GM18870 (cell line): ENCODE data around the gene LORICRIN.
"Not testable (repeated sequence)": the region's sequence is repeated elsewhere in the genome, so short reads cannot be mapped to it uniquely, and the experiment has no call there.

Source experiments
- ATAC-seq: cut with Tn5 transposase; IDR thresholded peaks from one replicate; pipeline ENCODE4 v1.9.1; 2021; ENCODE audit warnings: moderate library complexity; ENCODE audit not compliant: unreplicated experiment

Gene LORICRIN, protein sequence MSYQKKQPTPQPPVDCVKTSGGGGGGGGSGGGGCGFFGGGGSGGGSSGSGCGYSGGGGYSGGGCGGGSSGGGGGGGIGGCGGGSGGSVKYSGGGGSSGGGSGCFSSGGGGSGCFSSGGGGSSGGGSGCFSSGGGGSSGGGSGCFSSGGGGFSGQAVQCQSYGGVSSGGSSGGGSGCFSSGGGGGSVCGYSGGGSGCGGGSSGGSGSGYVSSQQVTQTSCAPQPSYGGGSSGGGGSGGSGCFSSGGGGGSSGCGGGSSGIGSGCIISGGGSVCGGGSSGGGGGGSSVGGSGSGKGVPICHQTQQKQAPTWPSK

DNA sequence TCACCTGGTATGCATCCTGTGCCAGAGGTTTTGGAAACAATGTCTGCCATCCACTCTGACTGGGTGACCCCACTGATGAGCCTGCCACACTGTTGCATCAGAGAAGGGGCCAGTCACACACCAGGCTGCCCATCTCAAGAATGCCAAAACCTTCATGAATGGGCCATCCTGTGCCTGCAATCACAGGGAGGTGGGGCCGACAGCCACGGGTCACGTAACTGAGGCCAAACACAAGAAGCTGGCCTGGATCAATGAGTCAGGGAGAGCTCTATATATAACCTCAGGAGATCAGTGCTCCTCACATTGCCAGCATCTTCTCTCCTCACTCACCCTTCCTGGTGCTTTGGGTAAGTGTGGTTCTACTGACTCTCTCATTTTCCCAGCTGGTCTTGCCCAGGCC, at the start of gene LORICRIN:
Gene LORICRIN, plus strand, starts transcription at position 301 of the 400 bp plus-strand sequence. CDS start 1,263 bp downstream, outside the sequence.
- no peak for ATAC-seq

DNA sequence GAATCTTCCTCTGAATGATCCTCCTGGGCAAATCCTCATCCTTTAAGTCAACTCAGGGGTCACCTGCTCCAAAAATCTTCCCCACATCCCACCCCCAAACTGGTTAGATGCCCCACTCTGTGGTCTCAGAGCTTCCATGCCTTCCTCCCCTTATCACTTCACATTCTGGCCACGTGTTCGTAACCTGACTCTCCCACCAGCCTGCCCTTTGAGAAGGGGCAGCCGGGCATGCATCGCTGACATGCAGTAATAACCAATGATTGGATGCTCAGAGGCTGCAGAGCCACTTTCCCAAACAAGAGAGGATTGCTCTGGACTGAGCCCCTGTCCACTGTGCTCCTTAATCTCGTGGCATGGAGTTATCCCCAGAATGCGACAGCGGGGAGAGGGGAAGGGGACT, 49.3 kb upstream of the LORICRIN start:
- ATAC-seq, result no peak

DNA sequence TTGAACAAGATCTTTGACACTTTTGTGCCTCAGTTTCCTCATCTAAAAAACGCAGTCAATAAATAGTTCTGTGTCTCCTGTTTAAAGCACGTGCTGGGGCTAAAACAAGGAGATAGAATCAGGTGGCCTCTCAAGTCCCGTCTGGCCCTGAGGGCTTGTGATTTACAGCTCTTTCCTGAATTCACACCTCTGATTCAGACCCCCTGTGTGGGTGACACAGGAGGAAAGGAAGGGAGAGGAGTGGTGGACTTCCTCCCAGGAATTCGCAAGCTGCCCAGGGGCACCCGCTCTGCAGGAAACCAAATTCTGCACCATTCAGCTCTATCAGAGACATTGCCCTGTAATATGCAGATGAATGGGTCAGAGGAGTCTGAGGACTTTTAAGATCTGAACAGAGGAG, 47.3 kb upstream of the LORICRIN start:
- ATAC-seq, result no peak

DNA sequence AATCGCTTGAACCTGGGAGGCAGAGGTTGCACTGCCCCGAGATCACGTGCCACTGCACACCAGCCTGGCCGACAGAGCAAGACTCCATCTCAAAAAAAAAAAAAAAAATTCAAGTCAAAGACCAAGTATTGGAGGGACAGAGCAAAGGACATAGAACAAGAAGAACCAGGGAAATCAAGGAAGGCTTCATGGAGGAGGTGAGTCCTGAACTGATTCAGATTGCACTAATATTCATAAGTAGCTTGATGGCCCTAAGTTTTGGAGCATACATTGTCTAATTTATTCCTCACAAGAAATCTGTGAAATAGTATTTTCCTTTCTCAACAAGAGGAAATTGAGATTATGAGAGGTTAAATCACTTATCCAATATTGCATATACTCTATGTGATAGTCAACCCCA, 46.0 kb upstream of the LORICRIN start:
- no peak for ATAC-seq

DNA sequence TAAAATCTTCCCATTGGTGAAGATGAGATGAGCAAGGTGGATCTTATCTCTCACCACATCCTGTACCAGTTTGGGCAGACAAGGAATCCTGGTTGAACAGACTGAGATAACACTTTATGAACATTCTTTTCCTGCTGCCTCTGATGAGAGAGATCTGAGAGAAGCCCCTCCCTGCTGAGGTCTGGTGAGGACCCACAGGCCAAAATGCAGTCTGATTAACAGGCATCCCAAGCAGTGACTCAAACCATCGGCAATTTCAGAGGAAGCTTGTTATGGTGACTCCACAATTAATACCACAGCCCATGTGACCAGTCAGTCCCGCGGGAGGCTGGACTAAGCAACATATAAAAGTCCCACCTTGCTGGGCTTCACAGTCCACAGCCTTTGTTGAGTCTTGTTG, 42.3 kb upstream of the LORICRIN start, which contains the start of gene PRR9:
Gene PRR9, plus strand, starts transcription at position 373 of the 400 bp plus-strand sequence. CDS start 561 bp downstream, outside the sequence.
- ATAC-seq, result no peak

DNA sequence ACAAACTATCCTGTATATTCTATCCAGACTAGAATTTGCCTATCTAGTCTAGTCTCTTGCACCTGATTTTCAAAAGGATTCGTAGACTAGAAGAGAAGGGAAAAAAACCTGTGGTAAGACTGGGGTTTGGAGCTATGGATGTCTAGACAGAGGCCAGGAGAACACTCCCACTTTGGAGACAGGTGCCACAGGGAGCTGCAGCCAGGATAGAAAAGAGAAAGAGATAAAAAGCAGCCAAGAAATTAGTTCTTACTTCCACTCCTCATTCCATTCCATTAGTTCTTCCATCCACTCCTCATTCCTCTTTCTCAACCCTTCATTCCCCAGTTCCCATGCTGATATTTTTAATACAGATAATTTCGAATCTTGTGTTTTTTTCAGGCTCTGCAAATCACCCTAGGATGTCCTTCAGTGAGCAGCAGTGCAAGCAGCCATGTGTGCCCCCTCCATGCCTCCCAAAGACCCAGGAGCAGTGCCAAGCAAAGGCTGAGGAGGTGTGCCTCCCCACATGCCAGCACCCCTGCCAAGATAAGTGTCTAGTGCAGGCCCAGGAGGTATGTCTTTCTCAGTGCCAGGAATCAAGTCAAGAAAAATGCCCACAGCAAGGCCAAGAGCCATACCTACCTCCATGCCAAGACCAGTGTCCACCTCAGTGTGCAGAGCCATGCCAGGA, 41.6 kb upstream of the LORICRIN start:
- no peak for ATAC-seq

DNA sequence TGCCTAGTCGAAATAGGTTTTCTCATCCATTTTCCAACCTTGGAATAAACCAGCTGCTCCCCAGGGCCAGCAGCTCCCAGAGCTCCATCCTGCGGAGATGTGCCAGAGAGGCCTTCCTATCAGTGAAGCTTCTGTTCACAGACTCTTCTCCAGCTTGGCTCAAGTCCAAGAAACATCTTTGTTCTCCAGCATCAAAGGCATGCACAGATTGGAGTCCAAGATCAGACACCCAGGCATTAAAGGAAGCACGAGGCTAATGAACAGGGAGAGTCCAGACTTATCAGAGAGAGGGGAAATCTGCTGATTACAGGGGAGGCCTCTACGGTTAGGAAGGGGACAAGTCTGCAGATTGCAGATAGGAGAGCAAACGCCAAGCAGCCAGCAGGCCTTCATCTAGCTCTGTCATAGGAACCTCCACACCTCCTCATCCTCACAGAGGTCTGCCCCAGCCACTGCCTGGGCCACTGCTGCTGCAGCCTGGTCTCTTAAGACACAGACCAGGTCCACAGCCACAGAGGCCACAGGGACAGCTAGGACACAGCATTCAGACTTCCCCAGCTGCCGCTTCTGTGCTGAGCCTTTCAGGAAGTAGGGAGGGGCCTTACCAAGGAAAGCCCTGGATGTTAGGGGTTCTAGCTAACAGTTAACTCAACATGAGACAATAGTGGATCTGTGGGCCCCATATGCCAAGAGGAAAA, 38.7 kb upstream of the LORICRIN start:
- no peak for ATAC-seq

DNA sequence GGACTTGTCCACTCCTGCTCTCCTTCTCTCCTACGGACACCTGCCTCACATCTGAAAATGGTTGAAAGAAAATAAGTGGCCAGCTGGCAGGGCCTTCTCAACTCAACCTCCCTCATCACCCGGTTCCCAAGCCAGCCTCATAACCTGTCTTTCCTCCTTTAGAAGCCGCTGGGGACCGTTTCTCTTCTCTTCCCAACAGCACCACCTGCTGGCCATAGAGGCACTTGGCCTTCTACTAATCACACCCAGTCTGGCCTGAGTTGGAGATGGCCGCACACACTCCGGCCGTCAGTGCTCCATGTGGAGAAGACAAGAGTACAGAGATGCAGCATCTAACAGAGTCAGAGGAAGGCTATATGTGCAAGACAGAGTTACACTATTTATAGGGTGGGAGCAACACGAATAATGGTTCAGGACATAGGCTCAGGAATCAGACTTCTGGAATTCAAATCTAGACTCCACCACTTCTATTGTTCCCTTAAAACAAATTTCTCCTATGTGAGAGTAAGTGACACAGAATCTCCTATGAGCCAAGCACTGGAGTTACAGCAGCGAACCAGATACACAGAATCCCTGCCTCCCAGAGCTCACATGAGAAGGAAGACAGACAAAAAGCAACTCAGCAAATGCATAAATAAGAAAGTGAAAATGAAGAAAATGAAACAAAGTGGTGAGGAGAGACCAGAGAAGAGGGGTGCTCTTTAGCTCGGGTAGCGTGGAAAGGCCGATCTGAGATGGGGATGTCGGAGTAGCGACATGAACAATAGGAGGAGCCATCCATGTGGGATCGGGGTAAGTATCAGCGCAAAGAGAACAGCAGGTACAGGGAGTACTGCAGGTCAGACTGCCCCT, 36.2 kb upstream of the LORICRIN start:
- peak; percentile 50 for ATAC-seq

DNA sequence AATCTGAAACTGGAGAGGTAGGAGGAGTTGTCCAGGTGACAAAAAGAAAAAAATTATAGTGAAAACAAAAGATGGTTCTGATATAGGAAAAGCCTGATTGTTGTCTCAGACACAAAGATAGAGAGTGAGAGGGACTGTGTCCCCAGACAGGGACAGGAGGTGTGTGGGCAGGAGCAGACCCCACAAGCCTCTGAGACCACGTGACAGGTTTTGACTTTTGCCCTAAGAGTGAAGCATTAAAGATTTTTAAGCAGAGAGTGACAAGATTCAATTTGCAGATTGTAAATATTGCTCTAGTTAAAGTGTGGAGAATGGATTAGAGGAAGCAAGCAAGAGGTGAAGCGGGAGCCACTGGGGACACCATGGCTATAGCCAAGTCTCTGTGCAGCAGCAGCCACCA, 31.7 kb upstream of the LORICRIN start:
- no peak for ATAC-seq

DNA sequence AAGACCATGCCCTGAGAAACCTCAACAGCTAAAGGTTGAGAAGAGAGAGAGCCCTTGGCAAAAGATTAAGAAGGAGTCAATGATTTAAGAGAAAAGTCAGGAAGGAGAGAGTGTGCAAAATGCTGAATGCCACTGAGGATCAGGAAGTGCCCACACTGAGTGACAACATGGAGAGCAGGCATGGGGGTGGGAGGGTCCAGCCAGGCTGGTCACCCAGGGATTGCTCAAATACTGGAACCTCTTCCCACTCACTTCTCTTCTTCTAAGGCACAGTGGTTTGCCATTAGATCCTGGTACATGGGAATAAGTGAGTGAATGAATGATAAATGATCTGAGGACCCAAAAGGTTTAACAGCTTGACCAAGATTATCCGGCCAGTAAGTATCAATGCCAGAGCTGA, 31.0 kb upstream of the LORICRIN start:
- no peak for ATAC-seq

DNA sequence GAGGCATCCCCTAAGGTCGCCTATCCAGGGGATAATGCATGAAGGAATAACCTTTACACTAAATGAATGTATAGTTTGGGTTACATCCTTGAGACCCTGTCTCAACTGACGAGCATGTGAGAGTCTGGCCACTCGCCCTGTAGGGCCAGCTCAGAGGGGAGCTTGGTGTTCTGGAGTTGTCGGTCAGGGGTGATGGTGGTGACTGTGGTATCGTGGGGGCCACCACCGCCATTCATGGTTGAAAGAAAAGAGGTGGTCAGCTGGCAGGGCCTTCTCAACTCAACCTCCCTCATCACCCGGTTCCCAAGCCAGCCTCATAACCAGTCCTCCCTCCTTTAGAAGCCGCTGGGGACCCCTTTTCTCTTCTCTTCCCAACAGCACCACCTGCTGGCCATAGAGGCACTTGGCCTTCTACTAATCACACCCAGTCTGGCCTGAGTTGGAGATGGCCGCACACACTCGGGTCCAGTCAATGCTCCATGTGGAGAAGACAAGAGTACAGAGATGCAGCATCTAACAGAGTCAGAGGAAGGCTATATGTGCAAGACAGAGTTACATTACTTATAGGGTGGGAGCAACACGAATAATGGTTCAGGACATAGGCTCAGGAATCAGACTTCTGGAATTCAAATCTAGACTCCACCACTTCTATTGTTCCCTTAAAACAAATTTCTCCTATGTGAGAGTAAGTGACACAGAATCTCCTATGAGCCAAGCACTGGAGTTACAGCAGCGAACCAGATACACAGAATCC, 30.2 kb upstream of the LORICRIN start:
- ATAC-seq, result not testable (repeated sequence)

DNA sequence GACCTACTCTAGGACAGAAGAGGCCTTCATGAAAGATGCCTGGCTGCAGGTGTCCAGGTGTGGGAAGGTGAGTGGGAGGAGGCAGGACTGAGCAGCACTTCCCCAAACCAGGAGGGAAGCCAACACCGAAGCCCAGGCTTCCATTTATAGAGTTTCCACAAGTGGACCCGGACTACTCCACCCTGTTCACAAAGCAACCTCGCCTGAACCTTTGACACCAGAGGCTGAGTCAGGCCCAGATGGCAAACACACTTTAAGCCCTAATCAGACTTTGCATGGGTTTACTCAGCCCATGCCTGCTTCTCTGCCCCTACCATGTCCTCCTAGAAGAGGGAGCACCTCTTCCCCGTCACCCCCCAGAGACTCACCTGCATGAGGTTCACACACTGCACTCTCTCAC, 28.1 kb upstream of the LORICRIN start:
- no peak for ATAC-seq

DNA sequence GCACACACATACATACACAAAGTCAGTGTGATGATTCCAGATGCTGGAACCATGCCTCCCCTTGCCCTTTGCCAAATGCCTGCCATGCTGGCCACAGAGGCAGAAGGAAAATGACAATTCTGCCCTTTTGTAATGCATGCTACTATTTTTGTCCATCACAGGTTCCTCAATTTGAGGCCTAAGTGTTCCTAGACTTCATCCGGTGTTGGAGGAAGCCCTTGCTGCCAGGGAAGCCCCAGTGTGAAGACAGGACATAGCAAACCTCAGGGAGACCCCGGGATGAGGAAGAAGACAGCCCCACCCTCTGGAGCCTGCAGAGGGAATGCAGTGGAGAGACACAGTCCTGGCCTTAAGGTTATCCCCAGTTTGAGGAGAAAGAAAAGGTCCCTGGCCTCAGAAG, 27.7 kb upstream of the LORICRIN start:
- ATAC-seq, result no peak

DNA sequence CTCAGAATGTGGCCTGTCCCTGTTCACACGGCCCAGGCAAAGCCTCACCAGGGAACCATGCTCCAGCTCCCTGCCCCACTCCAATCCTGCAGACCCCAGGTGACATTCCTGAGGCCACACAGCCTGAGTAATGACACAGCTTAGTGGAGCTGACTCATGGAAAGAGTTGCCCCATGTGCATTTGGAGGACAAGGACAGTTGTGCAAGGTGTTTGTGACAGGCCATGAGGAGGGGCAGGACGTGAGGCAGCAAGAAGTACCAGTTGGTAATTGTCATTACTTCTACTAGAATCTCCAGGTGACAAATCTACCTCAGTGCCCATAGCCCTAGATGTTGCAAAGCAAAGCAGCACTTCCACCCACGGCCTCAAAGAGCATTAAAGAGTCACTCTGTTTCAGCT, 26.9 kb upstream of the LORICRIN start:
- no peak for ATAC-seq

DNA sequence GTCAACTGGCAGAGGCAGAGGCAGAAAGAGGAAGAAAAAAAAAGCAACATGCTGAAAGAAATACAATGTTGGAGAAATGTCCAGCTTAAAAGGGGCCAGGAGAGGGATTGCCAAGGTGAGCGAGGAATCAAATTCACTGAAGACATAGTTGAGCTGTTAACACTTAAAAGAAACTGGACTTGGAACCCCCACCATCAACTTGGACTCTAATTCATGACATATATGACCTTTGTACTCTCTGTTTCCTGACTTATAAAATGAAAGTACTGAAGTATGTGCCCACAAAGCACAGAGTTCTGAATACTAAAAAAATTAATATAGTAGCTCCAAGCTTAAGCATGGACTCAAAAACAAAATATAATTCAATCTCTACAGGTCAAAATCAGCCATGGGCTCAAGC, 26.0 kb upstream of the LORICRIN start:
- no peak for ATAC-seq

DNA sequence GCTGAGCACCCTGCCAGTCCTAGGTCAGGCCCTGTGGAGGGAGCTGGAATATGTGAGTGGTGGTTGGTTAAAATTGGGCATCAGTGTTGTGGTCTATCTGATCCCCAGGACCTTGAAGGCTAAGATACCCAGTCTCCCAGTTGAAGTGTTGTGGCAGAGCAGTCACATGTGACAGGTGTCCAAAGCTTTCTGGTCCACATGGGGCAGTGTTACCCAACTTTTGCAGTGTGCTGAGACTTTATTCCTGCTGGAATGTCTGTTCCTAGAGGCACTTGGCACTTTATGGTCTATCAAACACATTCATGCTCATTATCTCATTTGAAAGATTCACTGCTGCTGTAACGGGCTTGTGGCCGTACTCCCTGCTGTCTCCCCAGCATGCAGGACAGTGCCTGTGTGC, 21.0 kb upstream of the LORICRIN start:
- ATAC-seq, result no peak

DNA sequence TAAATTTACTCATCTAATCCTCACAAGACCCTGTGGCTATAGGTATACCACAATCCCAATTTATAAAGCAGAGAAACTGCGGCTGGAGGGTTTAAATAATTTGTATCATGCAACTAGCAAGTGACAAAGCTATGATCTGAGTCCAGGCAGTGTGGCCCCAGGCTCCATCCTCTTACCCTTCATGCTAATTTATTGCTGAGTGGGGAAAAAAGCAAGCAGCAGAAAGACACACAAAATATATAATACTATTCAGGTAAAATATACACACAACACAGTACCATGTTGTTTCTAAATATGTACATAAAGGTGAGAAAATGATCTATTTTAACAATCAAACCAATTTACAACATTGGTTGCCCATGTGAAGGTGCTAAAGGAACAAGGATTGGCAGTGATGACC, 17.3 kb upstream of the LORICRIN start:
- no peak for ATAC-seq

DNA sequence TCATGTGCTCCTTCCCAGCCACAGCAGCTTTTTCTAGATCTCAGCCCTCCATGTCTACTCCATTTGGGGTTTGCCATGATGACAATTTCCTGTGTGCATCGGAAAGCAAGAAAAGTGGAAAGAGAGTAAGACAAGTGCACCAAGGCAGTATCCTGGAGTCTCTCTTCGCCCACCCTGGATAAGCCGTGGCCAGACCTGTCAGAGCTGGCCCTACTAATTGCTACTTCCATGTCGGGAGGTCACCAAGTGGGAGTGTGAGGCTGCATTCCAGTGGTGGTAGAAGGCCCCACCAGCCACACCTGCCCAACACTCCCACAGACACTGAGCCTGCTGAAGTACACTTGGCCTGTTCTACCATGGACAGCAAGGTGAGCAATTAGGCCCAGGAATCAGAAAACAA, 14.0 kb upstream of the LORICRIN start:
- no peak for ATAC-seq

DNA sequence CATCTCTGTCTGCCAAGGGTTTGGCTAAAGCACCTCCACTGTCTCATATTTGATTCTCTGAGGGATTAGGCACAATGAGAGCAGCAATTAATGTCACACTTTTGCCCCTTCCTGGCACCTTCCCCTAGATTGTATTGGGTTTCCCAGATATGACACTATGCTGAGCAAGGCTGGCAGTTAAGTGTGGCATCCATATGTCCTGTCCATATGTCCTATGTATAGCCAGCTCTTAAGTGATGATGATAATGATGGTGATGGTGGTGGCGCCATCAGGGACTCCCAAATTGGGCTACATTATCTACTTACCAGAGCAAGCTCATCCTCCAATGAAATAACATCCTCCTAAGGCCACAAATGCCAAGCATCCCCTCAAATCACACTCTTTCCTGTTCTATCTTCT, 13.5 kb upstream of the LORICRIN start:
- ATAC-seq, result no peak

DNA sequence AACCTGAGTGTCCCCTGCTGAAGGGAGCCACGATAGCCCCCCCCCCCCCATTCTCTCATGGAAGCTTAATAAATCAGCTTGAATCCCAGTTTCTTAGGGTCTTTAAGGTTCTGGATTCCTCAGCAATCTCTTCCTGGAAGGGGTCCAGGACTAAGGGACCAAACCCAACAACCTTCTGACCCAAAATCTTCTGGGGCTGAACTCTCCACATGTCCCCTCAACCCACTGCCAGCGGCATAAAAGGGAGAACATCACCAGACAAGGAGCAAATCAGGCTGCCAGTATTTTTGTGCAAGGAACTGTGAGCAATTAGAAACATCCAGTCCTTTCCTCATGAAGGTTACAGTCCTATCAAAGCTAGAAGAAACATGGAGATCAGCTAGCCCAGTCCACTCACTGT, 12.7 kb upstream of the LORICRIN start:
- ATAC-seq, result no peak
